HAP-1 (cell line): ENCODE data around the gene LTB.
A peak's percentile ranks its signal among the peaks of the same experiment; 100 is the strongest.

Source experiments
- DNase-seq, 2 experiments: peaks; one replicate each; pipeline ENCODE4 v3.0.0-alpha.2; 2016 to 2020; ENCODE audit warnings: low spot score in 2 of 2
- H3K27me3 ChIP-seq: fragments of 250-450 bp; sonication (Bioruptor Pico); 2 replicates; pipeline ENCODE4 v1.5.1; 2020; ENCODE audit warnings: low read depth, mild to moderate bottlenecking, moderate library complexity
- H3K36me3 ChIP-seq: fragments of 250-450 bp; sonication (Bioruptor Pico); replicated peaks from 2 replicates; pipeline ENCODE4 v1.5.1; 2020; ENCODE audit warnings: mild to moderate bottlenecking
- H3K4me1 ChIP-seq: fragments of 250-450 bp; sonication (Bioruptor Pico); 2 replicates; pipeline ENCODE4 v1.5.1; 2020; ENCODE audit warnings: mild to moderate bottlenecking
- H3K4me3 ChIP-seq: fragments of 250-450 bp; sonication (Bioruptor Pico); 2 replicates; pipeline ENCODE4 v1.5.1; 2020; ENCODE audit warnings: mild to moderate bottlenecking, moderate library complexity
- H3K9me3 ChIP-seq: fragments of 250-450 bp; sonication (Bioruptor Pico); 2 replicates; pipeline ENCODE4 v1.5.1; 2020; ENCODE audit warnings: mild to moderate bottlenecking, moderate library complexity
- in situ Hi-C: fragments of 300-500 bp; cut with MboI; formaldehyde crosslinking; loops from 3 replicates; pipeline ENCODE4 v1.14.3; 2020; ENCODE audit warnings: low sequenced_read_pairs, inconsistent platforms, mixed read lengths

The LTB gene, protein sequence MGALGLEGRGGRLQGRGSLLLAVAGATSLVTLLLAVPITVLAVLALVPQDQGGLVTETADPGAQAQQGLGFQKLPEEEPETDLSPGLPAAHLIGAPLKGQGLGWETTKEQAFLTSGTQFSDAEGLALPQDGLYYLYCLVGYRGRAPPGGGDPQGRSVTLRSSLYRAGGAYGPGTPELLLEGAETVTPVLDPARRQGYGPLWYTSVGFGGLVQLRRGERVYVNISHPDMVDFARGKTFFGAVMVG

DNA sequence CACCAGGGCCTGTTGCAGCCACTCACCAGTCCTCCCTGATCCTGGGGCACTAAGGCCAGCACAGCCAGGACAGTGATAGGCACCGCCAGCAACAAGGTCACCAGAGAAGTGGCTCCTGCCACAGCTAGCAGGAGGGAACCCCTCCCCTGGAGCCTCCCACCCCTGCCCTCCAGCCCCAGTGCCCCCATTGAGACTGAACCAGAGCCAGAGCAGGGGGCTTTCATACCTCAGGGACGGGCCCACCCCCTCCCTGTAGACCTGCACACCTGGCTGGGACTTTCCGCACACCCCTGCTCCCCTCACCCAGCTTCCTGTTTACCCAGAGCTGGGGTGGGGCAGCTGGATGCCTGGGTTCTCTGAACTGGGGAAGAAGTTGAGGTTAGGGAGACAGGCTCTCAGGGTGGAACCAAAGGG is at the start of gene LTB:
Gene LTB (minus strand): TSS at position 195 of the 414 bp plus-strand sequence. CDS start 7 bp downstream, at position 188.
- Histone ChIP-seq H3K4me3 (peak within 1 kb of the TSS; percentile 58), H3K27me3 (no peaks in the 10 kb centered on the region), H3K9me3 (no peaks in the 10 kb centered on the region), H3K36me3 (0 out of 2 replicates have a peak, but pooled peaks cover 2% of the 10 kb centered on the region), H3K4me1 (peaks cover 9% of the 10 kb centered on the region)
- in situ Hi-C loops: no loop called here
- no peak for DNase-seq

GRCh38 chr6:31631681-31632278 is 49.6 kb upstream of the LTB start:
- Histone ChIP-seq H3K27me3 (no peaks in the 10 kb centered on the region), H3K9me3 (no peaks in the 10 kb centered on the region), H3K4me1 (no peaks in the 10 kb centered on the region), H3K36me3 (peaks cover 99% of the 10 kb centered on the region), H3K4me3 (no peak overlapping the region)
- no peak for DNase-seq
- in situ Hi-C loops: loop anchor here (25.0 kb wide), 1 partner anchor 1044 kb away; no protein-coding TSS in a partner anchor

DNA sequence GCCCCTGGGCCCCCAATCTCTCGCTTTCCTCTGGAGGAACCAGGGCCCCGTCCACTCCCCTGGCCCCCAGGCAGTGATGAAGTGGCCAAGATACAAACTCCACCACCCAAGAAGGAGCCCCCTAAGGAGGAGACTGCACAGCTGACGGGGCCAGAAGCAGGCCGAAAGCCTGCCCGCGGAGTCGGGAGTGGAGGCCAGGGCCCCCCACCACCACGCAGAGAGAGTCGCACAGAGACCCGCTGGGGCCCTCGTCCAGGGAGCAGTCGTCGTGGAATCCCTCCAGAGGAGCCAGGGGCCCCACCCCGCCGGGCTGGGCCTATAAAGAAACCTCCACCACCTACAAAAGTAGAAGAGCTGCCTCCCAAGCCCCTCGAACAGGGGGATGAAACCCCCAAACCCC is 49.0 kb upstream of the LTB start:
- H3K4me3 ChIP-seq: no peak overlapping the region
- in situ Hi-C loops: loop anchor here (25.0 kb wide), 1 partner anchor 1044 kb away; no protein-coding TSS in a partner anchor
- H3K4me1 ChIP-seq: no peaks in the 10 kb centered on the region
- DNase-seq: no peak
- peaks cover 99% of the 10 kb centered on the region for H3K36me3 ChIP-seq
- H3K9me3 ChIP-seq: no peaks in the 10 kb centered on the region
- no peaks in the 10 kb centered on the region for H3K27me3 ChIP-seq

DNA sequence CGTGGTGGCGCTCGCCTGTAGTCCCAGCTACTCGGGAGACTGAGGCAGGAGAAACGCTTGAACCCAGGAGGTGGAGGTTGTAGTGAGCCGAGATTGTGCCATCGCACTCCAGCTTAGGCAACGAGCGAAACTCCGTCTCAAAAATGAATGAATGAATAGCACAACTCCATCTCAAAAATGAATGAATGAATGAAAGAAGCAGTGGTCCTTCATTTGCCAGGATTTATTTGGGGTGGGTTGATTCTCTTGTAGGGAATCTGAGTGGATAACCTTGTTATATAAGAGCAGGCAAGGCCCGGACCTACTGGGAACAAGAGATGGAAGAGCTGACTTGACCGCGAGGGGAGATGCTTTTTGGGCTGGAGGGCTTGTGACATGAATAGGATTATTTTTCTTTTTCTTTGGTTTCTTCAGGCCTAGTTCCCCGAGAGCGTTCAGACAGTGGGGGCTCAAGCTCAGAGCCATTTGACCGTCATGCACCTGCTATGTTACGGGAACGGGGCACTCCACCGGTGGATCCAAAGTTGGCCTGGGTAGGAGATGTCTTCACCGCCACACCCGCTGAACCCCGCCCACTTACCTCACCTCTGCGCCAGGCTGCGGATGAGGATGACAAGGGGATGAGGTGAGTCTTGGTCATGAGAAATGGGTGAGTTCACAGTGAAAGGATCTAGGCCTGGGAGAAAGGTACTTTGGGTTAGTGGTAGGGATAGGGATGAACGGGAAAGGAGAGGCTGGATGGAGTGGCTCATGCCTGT is 48.1 kb upstream of the LTB start:
- H3K27me3 ChIP-seq: no peaks in the 10 kb centered on the region
- no peaks in the 10 kb centered on the region for H3K4me1 ChIP-seq
- H3K9me3 ChIP-seq: no peaks in the 10 kb centered on the region
- no peak for DNase-seq
- H3K4me3 ChIP-seq: no peak overlapping the region
- peaks cover 99% of the 10 kb centered on the region for H3K36me3 ChIP-seq
- in situ Hi-C loops: loop anchor here (25.0 kb wide), 1 partner anchor 1043 kb away; no protein-coding TSS in a partner anchor

DNA sequence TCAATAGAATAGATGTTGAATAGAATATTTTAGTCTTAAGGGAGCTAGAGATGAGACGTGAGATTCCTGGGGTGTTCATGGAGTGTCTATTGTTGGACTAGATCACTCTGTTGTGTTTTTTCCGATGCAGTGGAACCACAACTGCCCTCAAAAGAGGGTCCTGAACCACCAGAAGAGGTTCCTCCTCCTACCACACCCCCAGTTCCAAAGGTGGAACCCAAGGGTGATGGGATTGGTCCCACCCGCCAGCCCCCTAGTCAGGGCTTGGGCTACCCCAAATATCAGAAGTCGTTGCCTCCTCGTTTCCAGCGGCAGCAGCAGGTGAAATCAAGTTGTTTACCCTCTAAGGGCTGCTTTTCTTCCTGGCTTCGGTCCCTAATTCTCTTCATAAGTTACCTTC is 46.8 kb upstream of the LTB start:
- no peak overlapping the region for H3K4me3 ChIP-seq
- peaks cover 99% of the 10 kb centered on the region for H3K36me3 ChIP-seq
- in situ Hi-C loops: loop anchor here (25.0 kb wide), 1 partner anchor 1042 kb away; no protein-coding TSS in a partner anchor
- DNase-seq: no peak
- H3K4me1 ChIP-seq: no peaks in the 10 kb centered on the region
- H3K27me3 ChIP-seq: no peaks in the 10 kb centered on the region
- H3K9me3 ChIP-seq: no peaks in the 10 kb centered on the region

DNA sequence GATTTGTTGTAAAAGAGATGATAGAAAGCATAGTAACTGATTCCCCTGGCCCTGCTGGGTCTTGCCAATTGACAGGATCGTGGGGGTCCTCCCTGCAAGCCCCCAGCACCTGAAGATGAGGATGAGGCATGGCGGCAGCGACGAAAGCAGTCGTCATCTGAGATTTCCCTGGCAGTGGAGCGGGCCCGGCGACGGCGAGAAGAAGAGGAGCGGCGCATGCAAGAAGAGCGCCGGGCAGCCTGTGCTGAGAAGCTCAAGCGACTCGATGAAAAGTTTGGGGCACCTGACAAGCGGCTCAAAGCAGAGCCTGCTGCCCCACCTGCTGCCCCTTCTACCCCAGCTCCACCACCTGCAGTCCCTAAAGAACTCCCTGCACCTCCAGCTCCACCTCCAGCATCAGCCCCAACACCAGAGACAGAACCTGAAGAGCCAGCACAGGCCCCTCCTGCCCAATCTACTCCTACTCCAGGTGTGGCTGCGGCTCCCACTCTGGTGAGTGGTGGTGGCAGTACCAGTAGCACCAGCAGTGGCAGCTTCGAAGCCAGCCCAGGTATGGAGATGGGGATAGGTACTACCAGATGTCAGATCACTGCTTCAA is 45.6 kb upstream of the LTB start:
- H3K36me3 ChIP-seq: peaks cover 99% of the 10 kb centered on the region
- H3K4me3 ChIP-seq: no peak overlapping the region
- in situ Hi-C loops: loop anchor here (25.0 kb wide), 1 partner anchor 1040 kb away; no protein-coding TSS in a partner anchor
- no peaks in the 10 kb centered on the region for H3K9me3 ChIP-seq
- H3K4me1 ChIP-seq: peaks cover 1% of the 10 kb centered on the region
- DNase-seq: no peak
- no peaks in the 10 kb centered on the region for H3K27me3 ChIP-seq

DNA sequence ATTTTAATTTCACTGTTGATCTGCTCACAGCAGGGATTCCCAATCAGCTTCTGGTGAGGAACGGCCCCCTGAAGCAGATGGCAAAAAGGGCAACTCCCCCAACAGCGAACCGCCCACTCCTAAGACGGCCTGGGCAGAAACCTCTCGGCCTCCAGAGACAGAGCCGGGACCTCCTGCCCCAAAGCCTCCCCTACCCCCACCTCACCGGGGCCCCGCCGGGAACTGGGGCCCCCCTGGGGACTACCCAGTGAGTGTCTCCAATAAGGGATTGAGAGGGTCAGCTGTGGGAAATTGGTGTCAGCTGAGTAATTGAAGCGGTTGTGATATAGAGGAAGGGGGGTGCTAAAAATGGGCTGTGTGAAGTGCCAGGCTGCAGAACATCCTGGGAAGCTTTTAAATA is 44.7 kb upstream of the LTB start:
- no peak for DNase-seq
- H3K4me1 ChIP-seq: peaks cover 8% of the 10 kb centered on the region
- in situ Hi-C loops: loop anchor here (25.0 kb wide), 1 partner anchor 1040 kb away; no protein-coding TSS in a partner anchor
- peaks cover 99% of the 10 kb centered on the region for H3K36me3 ChIP-seq
- no peaks in the 10 kb centered on the region for H3K9me3 ChIP-seq
- no peaks in the 10 kb centered on the region for H3K27me3 ChIP-seq
- no peak overlapping the region for H3K4me3 ChIP-seq

DNA sequence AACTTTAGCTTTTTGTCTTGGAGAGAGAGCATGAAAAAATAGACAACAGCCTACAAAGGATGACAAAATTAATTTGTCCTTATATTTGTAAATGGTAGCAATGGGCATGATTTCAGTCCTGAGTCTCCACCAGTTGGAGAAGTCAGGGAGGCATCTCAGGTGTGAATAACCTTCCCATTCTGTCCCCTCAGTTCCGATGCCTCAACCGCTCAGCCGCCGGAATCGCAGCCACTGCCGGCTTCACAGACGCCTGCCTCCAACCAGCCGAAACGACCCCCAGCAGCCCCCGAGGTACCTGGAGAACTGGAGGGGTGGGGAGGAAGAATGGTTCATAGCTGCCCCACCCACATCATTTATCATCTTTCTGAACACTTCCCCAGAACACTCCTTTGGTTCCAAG is 41.8 kb upstream of the LTB start:
- in situ Hi-C loops: no loop called here
- H3K4me1 ChIP-seq: peaks cover 12% of the 10 kb centered on the region
- H3K4me3 ChIP-seq: no peak overlapping the region
- H3K36me3 ChIP-seq: peaks cover 74% of the 10 kb centered on the region
- no peaks in the 10 kb centered on the region for H3K27me3 ChIP-seq
- no peak for DNase-seq
- no peaks in the 10 kb centered on the region for H3K9me3 ChIP-seq

DNA sequence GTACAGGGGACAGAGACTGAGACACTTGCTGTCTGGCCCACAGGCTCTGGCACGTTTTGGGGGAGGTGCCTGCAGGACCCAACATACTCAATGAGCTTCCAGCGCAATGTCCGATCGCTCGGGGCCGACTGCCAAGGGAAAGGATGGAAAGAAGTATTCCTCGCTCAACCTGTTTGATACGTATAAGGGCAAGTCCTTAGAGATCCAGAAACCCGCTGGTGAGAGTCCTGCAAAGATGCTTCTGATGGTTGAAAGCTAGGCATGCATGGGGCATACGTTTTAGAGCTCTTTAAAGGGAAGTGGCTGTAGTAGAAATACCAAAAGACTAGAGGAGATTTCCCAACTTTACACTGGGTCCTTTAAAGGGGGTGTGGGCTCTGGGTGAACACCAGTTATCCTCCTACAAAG is 40.5 kb upstream of the LTB start:
- H3K4me1 ChIP-seq: peaks cover 12% of the 10 kb centered on the region
- in situ Hi-C loops: no loop called here
- no peak for DNase-seq
- no peaks in the 10 kb centered on the region for H3K9me3 ChIP-seq
- peak overlapping the region; percentile 97 for H3K4me3 ChIP-seq
- H3K27me3 ChIP-seq: no peaks in the 10 kb centered on the region
- H3K36me3 ChIP-seq: peaks cover 60% of the 10 kb centered on the region

- Histone ChIP-seq H3K9me3 (no peaks in the 10 kb centered on the region), H3K4me3 (peak overlapping the region; percentile 97), H3K27me3 (no peaks in the 10 kb centered on the region), H3K36me3 (peaks cover 53% of the 10 kb centered on the region), H3K4me1 (peaks cover 12% of the 10 kb centered on the region)
- in situ Hi-C loops: no loop called here
- peak; percentile 49 to 74 for DNase-seq
Measured at GRCh38 chr6:31621991-31622390, 39.8 kb upstream of the LTB start.

GRCh38 chr6:31621320-31621939 is 39.2 kb upstream of the LTB start:
- in situ Hi-C loops: no loop called here
- Histone ChIP-seq H3K36me3 (peaks cover 47% of the 10 kb centered on the region), H3K9me3 (no peaks in the 10 kb centered on the region), H3K4me3 (peak overlapping the region; percentile 97), H3K27me3 (no peaks in the 10 kb centered on the region), H3K4me1 (peaks cover 12% of the 10 kb centered on the region)
- no peak for DNase-seq

DNA sequence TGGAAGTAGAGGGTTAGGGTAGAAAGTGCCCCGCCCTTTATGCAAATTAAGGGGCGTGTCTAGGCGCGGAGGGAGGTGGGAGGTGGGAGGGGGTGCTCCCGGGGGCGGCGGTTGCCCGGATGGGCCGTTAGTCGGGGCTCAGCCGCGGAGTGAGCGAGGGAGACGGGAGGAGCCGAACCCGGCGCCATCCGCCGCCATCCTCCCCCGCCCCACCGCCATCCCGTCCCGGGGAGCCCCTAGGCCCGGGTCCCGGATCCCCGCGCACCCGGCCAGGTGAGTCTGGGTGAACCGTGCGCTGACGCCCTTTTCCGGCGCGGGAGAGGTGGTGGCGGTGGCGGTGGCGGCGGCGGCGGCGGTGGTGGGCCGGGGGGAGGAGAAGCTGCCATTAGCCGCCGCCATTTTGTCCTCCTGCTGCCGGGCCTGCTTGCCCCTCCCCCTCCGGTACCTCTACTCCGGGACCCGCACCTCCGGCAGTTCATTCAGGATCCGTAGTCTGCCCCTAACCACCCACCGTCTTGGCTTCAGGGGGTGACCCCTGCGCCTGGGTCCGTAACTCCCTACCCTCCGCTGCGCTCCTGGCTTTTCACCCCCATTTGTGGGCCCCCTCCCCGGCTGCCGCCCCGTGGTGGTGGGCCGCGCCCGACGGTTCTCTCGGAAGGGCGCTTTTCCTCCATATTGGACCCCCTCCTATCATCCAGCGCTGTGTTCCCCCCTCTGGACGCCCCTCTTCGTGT is 38.5 kb upstream of the LTB start, which contains the start of gene PRRC2A:
Gene PRRC2A (plus strand): TSS at position 130 of the 734 bp plus-strand sequence. CDS start 2,075 bp downstream, outside the sequence.
- H3K9me3 ChIP-seq: no peaks in the 10 kb centered on the region
- peak within 1 kb of the TSS; percentile 97 for H3K4me3 ChIP-seq
- DNase-seq: peak; percentile 83 to 98
- H3K27me3 ChIP-seq: no peaks in the 10 kb centered on the region
- H3K36me3 ChIP-seq: peaks cover 41% of the 10 kb centered on the region
- in situ Hi-C loops: no loop called here
- H3K4me1 ChIP-seq: peaks cover 12% of the 10 kb centered on the region
